GM19239 (cell line): ENCODE results near the gene LITAFD.

ENCODE experiments used
- DNase-seq: peaks from one replicate; pipeline ENCODE4 v3.0.0; 2011; ENCODE audit warnings: low spot score; ENCODE audit not compliant: insufficient read length
- FAIRE-seq: peaks from 2 replicates; lab custom pipeline; 2011; peaks lifted over from hg19 to GRCh38; lab: Jason Lieb, UNC

The LITAFD gene

DNA sequence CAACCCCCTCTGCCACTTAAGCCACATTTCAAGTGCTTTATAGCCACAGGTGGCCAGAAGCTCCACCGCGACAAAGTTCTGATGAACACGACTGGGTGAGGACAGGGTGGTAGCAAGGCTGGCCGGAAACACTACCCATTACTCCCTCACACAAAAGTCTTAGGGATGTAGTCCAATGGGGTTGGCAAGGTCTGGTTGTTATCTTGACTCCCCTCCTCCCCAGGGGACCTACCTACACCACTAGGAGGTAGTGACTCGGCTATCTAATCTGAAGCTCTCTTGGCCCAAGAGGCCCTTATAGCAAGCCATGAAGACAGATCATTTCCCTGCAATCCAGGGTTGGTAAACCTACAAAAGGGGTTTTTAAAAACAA is 8.4 kb downstream of the LITAFD start:
- DNase-seq = no peak
- no peak for FAIRE-seq

DNA sequence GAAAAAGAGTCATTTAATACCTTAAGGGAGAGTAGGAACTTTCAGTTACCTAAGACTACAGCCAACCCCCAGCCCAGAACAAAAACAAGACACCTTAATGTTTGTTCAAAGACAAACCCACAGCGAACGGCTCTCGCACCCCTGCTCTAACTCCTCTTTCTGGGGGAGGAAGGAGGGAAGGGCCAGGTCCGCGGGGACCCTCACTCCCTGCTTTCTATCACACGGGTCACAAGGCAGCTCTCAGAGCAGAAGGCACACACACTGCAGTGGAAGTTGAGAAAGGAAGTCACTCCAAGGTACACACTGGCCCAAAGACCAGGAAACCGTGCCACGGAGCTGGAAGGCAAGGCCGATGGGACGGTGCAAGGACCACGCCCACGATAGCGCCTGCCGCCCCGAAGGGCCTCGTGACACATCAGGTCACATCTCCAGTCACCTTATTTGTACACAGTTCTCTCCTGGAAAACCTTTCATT is 10.0 kb downstream of the LITAFD start:
- DNase-seq (no peak), FAIRE-seq (peak; percentile 63)

DNA sequence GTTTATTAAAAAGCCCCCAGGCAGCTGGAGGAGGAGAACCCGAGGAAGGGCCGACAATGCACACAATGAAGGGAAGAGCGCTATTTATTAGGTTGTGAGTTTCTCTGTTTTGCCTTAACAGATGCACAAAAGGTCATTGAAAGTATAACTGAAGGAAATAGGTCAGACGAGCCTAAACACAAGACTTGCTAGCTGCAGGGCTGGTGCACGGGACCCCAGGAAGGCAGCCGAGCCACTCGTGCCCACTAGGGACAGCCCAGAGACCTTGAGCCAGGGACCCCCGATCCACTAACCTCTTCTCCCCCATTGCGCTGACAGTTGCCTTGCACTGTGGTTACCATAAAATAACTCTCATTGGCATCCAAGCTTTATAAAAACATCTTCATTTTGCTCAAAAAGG is 11.3 kb downstream of the LITAFD start:
- DNase-seq (no peak), FAIRE-seq (no peak)

DNA sequence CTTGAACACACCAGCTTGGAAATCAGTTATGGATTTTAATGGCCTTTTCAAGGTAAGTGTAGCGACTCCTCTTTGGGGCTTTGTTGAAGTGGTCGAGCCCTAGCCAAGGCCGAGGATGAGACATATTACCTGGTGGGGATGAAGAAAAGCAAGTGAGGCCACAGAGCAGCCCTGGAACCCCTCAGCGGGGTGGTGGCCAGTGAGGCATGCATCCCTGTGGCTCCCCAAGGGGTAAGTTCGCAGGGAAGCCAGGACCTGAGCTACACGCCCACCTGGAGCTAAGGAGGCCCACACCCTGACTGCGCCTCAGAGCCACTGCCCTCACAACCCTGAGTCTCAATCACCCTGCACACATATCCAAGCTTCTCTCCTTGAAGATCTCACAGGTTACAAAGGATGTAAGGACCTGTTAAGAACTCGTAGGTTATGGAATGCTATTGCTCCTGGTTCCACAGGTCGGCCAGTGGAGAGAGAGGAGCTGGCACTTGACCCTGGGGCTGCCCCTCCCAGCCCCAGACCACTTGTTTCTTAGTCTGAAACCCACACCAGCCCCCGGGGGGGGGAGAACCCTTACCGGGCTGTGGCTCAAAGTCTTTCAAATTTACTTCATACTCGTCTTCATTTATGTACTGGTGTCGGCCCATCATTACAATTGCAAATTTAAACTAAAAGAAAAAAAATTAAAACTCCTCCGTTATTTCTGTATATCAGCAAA is 12.0 kb downstream of the LITAFD start:
- FAIRE-seq (no peak), DNase-seq (no peak)

DNA sequence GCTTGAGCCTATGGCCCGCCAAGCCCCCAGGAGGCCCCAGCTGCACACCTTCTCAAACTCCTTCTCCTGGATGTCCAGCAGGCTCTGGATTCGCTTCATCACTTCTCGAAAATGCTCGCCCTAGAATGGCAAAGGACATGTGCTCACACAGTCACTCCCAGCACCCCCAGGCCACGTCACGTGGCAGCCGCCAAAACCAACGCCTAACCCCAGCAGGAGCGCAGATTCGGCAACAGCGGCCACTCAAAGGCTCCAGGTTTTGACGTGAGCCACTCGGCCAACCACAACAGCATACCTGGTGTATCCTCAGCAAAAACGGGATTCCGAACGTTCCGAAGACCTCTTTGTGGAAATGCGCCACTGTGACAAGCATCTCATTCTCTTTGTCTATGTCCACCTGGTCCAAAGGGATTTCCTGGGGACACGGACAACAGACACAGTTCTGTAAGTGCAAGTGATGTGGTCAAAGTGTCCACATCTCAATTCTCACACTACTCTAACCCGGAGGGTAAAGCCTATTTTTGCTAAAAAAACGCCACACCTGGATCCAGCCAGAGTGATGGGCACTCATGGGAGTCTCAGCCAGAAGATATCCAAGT is 12.7 kb downstream of the LITAFD start:
- FAIRE-seq (no peak), DNase-seq (no peak)

DNA sequence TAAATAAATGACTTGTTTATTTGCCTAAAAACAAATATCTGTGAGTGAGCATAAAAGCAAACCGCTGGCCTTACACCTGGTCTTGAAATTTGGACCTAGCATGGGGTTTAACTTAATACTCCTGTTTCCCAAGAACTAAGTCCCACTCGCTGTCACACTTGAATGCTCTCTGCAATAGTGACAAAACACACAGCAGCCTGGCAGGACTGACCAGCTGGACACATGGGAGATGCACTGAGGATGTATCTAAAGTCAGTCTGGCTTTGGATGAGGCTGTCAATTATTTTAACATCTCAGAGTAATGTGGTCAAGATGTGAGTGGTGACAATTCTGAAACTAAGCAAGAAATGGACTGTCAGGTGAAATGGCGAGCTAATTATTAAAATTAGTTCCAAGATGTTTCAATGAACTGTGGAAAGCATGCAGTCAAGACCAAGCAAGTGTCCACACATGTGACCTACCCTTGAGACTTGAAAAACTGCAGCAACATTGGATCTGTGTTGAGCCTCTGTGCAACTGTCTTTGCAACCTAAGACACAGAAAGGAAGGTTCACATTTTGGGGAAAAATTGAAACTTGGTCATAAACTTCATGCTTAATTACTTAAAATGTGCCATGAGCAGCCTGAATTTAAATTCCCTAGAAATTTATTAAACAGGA is 16.6 kb downstream of the LITAFD start:
- DNase-seq (no peak), FAIRE-seq (no peak)

DNA sequence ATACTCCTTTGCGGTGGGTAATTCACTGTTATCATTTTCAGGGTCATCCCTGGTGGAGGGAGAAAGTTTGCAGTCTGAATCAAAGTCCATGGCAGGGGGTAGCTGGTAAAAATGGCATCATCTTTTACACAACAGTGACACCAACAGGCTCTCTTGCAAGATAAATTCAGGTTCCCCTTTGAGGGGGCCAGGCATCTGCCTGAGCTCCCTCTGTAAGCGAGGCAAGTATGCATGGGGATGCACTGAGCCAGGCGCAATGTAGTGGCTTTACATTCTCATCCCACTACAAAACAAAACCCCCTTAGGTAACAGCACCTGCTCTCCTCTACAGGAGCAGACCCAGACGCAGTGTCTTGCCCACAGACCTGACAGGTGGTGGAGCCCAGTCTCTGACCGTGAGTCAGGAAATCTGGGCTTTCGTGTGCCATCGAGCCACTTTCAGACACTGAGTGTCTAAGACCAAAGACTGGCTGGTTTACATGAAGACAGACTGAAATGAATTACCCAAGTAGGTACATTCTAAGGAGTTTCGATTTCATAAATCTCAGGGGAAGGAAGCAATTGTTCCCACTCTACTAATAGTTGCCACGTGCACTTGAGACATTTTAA is 17.7 kb downstream of the LITAFD start:
- no peak for FAIRE-seq
- DNase-seq = no peak

DNA sequence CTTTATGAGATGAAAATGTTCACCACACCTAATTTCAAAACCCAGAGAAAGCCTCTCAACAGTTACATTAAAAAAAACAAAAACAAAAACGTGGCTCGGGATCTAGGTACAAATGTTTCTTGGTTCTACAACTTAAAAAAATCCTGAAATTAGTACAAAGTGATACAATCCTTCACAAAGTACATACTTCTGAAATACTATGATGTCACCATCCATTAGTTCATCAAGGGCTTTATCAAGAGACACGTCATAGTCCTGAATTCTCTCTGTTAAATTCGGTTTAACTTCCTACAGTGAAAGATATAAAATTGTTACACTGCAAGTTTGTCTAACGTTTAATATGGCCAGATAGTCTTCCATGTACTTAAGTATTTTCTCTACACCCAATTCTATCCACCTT is 18.2 kb downstream of the LITAFD start:
- DNase-seq = no peak
- no peak for FAIRE-seq

DNA sequence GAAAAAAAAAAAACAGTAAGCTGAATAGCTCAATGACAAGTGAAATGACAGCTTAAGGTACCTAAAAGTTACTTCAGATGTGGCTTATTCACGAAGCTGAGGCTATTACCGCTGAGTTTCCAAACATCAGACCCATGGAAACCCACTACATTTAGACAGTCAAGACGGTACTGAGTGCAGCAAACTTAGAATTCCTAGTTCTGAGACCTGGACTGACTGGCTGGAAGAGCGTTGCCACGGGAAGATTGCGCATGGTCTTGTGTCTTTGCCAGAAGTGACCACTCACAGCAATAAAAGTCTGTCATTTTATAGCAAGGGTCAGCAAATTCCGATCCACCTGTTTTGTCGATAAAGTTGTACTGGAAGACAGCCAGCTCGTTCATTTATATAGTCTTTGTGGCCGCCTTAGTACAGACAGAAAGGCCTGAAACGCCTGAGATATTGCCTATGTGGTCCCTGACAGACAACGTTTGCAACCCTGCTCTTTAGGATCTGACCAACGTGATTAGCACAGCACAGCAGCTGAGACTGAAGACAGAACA is 19.2 kb downstream of the LITAFD start:
- no peak for DNase-seq
- FAIRE-seq = no peak

DNA sequence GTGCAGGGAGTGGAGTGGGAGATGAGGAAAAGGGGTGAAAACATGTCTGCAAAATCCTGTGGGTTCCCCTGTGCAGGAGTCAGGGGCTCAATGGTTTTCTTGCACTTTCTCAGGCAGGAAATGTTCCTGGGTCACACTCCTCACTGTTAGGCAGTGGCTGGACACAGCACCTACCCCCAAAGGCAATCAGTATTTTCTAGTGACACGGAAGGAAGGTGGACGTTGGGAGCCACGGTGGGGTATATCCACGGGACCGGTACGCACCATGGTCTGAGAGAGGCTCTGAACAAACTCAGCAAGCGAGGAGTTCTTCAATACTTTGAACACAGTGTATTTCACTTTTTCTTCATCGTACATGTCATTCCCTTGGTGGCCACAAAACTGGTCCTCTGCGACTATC is 20.9 kb downstream of the LITAFD start:
- FAIRE-seq = no peak

DNA sequence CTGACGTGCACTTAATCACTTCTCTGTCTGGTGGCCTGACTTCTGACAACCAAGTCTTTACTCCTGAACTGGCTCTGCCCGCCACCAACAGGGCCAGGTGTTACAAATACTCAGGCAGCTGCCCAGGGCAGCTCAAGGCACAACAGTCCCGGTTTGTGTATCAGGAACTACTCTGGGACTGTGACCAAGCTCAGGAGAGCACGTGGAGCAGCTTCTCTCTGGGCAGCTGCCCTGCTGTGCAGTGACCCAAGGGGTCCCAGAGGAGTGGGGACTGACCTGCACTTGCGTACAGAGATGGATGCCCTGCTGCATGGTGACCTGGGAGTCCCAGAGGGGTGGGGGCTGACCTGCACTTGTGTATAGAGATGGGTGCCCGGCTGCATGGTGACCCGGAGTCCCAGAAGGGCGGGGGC is 21.9 kb downstream of the LITAFD start:
- DNase-seq (no peak), FAIRE-seq (no peak)

More for the DNA sequence above, 20.9 kb downstream of the LITAFD start:
- DNase-seq = no peak

DNA sequence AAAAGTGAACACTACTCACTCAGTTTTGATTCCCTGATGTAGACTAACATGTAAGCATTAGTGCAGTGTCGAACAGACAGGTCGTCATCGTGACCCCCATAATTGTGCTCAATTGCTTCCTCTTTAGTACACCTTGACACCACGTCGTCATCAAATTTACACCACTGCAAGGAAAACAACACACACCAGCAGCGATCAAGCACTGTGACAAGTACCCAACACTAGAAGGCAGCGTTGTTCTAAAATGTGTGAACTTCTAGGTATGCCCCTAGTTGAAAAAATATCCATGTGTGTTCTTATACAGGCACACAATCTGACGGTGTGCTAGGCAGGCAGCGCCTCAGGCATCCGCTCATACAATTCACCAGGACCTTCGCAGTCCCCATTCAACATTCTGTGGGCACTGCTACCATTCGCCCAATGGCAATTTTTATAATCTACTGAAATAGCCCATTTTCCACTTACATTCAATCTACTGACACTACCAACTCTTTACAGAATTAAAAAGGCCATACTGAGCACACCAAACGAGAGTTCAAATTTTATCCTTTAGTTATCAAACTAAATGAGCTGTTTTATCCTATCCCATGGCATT is 23.1 kb downstream of the LITAFD start:
- no peak for FAIRE-seq
- no peak for DNase-seq

DNA sequence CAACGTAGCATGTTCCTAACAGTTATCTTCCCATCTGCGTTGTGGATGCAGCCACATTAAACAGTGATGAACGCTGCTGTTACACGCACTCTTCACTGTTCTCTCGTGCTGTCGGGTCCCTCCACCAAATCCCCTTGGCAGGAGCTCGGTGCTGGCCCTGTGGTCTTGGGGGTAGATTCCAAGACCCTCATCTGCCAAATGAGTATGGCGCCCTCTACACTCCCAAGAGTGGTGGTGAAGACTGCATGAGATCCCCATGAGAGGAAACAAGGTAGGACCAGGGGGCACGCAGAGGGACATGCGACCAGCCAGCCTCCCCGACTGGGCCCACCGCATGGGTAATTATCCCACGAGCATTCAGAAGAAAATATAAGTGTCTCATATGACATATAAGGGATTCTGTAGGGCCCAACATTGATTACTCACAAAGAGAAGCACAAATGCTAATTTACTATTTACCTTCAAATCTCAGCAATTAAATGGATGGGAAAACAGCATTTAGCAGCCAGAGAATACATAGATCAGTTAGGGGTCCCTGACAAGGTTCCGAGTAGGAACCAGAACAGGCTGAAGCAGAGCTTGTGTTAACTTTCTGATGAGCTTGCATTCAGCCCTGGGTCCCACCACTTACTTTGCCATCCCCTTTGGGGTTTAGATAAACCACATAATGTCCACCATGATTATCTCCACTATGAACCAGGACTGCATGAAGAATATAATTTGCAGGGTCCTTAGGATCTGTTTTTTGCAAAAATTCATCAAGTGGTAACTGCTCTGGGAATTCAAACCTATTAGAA is 23.8 kb downstream of the LITAFD start:
- DNase-seq = no peak
- no peak for FAIRE-seq

DNA sequence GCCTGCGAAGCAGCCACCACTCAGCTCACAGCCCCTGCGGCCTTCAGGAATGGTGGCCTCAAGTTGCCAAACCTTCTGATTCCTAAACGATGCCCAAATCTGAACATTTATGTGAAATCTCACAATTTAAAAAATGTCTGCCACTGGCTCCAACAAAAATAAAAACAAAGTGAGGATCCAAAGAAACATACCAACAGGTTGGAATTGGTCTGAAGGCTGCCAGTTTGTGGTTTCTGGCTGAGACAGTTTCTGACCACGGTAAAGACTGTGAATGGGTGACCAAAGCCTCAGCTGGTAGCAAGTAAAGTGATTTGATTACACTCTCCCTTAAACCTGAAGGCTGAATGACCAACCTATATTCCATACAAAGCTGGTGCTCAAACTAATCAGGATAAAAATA is 24.9 kb downstream of the LITAFD start:
- DNase-seq (no peak), FAIRE-seq (no peak)

DNA sequence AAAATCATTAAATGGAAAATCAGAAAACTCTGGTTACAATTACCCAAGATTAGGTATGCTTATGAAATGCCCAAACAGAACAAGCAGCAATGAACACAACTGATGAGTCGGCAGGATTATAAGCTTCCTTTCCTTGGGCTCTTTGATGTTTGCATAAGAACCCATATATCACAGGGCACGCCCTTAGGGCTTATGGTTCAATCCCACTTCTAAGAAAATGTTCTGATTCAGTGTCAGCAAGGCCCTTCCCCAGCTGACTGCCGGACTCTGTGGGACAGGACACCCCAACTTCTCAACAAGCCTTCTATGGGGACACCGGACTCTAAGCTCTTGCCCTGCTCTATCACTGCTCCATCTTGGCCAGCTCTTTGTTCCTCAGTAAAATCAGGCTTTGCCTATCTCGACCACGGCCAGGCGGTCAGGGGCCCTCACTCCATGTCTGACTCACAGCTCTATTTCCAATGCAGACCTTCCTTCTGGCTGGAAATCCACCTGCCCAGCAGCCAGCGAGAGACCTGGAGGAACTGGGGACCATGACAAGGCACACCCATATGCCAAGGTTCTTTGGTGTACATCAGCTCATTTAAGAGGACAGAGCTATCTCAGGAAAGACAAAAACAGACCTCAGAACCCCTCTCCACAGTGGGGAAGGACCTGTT is 26.8 kb downstream of the LITAFD start:
- DNase-seq (no peak), FAIRE-seq (no peak)

DNA sequence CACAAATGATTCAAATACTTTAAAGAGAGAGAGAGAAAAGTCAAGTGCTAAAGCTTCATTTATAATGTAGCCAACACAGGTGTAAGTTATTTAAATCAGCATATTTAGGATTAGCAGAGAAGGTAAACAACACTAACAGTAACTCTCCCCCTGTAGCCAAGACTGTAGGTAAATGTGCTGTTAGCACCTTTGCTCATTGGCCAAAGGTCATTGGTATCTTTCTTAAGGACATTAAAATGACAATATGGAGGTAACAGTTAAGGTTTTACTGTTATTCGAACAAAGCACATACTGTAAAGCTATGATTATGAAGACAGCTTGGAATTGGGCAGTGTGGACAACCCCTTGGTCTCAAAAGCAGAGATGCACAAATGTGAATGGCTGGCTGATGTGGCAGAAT is 28.7 kb downstream of the LITAFD start:
- DNase-seq (no peak), FAIRE-seq (no peak)

DNA sequence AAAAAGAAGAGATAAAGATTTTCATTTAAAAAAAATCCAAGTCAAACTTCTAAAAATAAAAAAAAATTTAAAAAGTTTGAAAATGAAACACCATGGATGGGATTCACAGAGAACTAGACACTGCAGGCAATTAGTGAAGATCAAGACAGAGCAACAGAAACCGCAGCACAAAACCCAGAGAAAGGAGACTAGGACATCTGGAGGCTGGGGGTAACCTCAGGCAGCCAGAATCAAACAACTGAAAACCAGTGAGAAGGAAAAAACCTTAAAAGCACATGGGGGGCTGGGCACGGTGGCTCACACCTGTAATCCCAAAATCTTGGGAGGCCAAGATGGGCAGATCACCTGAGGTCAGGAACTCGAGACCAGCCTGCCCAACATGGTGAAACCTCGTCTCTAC is 30.6 kb downstream of the LITAFD start:
- FAIRE-seq (no peak), DNase-seq (no peak)

DNA sequence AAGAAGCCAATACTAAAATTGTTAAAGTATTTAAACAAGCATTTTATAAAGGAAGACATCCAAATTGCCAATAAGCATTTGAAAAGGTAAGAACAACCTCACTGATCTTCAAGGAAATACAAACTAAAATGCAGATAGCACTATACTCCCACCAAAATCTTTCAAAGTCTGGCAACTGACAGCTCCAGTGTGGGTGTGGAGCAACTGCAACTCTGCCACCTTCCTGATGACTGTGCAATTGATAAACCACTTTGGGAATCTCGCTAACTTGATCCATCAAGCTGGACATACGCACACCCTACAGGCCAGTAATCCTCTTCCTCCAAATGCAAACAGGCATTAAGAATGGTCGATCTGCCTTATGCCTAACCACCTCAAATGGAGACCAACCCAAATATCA is 31.9 kb downstream of the LITAFD start:
- DNase-seq (no peak), FAIRE-seq (no peak)

DNA sequence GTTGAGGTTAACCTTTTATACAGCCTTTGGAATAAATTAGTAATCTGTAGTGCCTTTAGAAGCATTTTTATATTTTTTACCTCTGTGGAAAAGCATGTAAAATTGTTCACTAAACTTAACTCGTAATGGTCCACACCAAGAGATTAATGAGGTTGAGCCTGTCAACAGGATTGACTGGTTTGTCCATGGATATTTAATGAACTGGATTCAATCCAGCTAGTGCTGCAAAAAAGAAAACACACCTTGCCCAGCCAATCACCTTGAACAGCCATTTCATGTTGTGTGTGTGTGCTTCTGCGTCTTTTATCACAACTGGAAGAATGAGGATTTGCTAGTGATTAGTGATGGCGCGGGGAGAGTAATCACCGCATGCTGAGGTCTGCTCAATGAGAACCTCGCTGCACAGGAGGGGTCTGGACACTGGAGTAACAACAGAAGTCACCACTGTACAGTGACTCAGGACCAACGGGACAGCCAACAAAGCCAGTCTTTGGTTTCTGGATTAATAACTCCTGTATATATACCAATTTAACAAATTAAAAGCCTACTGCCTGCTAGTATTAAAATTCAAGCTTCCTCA is 33.7 kb downstream of the LITAFD start:
- DNase-seq = no peak
- FAIRE-seq = no peak
